Activated B cell treated with CpG ODN at 0.5 μM for 24 hours (primary cell): ENCODE results near the gene TBC1D8. TPM values are rescaled to one million over a fixed set of nuclear protein-coding genes. Genes with fewer than 3 reads are reported as not detected.

ENCODE experiments used
- ATAC-seq: fragments of 200-7000 bp; cut with Tn5 transposase; one replicate; pipeline ENCODE4 v1.10.0; 2021; ENCODE audit warnings: low read depth, mild to moderate bottlenecking, moderate library complexity
- CTCF ChIA-PET: fragments of 350-600 bp; sonication (Branson Sonifier 250); formaldehyde crosslinking; loops from one replicate; lab custom pipeline; 2021; ENCODE audit warnings: antibody characterized with exemption; lab: Charles Lee
- POLR2A ChIA-PET: fragments of 350-600 bp; sonication (Branson Sonifier 250); formaldehyde crosslinking; loops from one replicate; lab custom pipeline; 2021; ENCODE audit warnings: antibody characterized with exemption; lab: Charles Lee
- DNase-seq: peaks from one replicate; pipeline ENCODE4 v3.0.0; 2022
- H3K27ac Mint-ChIP-seq: one replicate; pipeline ENCODE4 v1.8.0; 2020; ENCODE audit warnings: mixed read lengths
- H3K27me3 Mint-ChIP-seq: one replicate; pipeline ENCODE4 v1.8.0; 2021; ENCODE audit warnings: mixed read lengths
- H3K36me3 Mint-ChIP-seq: one replicate; pipeline ENCODE4 v1.8.0; 2021; ENCODE audit warnings: low read depth, mixed read lengths
- H3K4me1 Mint-ChIP-seq: one replicate; pipeline ENCODE4 v1.8.0; 2021; ENCODE audit warnings: mixed read lengths
- H3K4me3 Mint-ChIP-seq: one replicate; pipeline ENCODE4 v1.8.0; 2020; ENCODE audit warnings: mild to moderate bottlenecking, mixed read lengths
- H3K9me3 Mint-ChIP-seq: one replicate; pipeline ENCODE4 v1.8.0; 2020; ENCODE audit warnings: mixed read lengths
- intact Hi-C: fragments of 100-400 bp; cut with micrococcal nuclease; formaldehyde crosslinking; loops from one replicate; pipeline ENCODE4 v1.15.1; 2024
- total RNA-seq: library from RNA; stranded (reverse); gene quantifications from 2 replicates; pipeline ENCODE4 v1.2.3, GENCODE V29; 2022
- TF ChIP-seq, protein P1 (sequence below): fragments of 200-600 bp; IDR thresholded peaks from one replicate; pipeline ENCODE4 v1.8.0; 2022; ENCODE audit warnings: antibody characterized with exemption, mild to moderate bottlenecking

TBC1D8 gene
- total RNA-seq, 1 donor from 2014 or later: 4.7 TPM

DNA sequence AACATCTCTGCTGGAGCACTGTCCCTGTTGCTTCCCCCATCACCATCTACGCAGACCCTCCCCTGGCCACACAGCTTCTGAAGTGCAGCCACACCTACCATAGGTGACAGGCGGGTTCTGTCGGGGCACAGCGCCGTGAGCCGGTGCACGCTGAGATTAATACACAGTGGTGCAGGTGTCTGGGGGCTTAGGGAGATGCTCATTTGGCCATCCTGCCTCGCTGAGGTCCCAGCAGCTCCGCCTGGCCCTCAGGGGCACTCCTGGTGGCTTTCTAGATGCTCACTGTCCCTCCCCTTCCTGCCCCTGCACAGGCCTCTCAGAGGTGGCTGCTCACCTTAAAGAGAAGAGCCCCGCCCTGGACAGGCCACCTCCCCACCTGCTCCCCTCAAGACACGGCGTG is 168.0 kb downstream of the TBC1D8 start:
- no peaks in the 10 kb centered on the region for H3K36me3 Mint-ChIP-seq
- DNase-seq (no peak), ATAC-seq (no peak)
- POLR2A ChIA-PET: no interaction called here
- CTCF ChIA-PET: interaction anchor here (0.8 to 1.5 kb wide), 2 partner anchors 379 to 720 kb away, joined by 4 read pairs; no protein-coding TSS in a partner anchor
- H3K4me1 Mint-ChIP-seq: peaks cover 8% of the 10 kb centered on the region
- TF ChIP-seq, protein P1, sequence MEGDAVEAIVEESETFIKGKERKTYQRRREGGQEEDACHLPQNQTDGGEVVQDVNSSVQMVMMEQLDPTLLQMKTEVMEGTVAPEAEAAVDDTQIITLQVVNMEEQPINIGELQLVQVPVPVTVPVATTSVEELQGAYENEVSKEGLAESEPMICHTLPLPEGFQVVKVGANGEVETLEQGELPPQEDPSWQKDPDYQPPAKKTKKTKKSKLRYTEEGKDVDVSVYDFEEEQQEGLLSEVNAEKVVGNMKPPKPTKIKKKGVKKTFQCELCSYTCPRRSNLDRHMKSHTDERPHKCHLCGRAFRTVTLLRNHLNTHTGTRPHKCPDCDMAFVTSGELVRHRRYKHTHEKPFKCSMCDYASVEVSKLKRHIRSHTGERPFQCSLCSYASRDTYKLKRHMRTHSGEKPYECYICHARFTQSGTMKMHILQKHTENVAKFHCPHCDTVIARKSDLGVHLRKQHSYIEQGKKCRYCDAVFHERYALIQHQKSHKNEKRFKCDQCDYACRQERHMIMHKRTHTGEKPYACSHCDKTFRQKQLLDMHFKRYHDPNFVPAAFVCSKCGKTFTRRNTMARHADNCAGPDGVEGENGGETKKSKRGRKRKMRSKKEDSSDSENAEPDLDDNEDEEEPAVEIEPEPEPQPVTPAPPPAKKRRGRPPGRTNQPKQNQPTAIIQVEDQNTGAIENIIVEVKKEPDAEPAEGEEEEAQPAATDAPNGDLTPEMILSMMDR: no peak
- H3K27me3 Mint-ChIP-seq: peaks cover 8% of the 10 kb centered on the region
- H3K27ac Mint-ChIP-seq: no peak overlapping the region
- H3K9me3 Mint-ChIP-seq: no peaks in the 10 kb centered on the region
- H3K4me3 Mint-ChIP-seq: no peak overlapping the region
- intact Hi-C loops: no loop called here

DNA sequence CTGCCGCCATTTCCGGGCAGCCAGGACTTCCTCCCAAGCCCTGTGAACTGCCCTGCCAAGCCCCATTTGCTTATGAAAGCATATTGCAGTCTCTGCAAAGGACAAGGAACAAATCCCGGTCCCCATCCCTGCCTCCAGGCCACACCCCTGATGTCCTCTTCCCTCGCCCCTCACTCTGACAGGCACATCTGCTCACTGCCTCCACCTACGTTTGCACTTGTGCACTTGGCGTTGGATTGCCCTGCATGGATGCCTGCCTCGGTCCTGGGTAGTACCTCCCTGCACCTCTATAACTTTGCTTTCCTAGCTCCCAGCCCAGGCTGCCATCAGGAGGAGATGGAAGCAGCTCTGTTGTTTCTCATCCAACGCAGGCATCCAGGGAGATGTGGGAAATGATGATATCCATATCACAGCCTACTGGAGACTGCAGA is 168.7 kb downstream of the TBC1D8 start:
- Mint-ChIP-seq H3K27me3 (peaks cover 8% of the 10 kb centered on the region), H3K9me3 (no peaks in the 10 kb centered on the region), H3K27ac (no peak overlapping the region), H3K4me3 (no peak overlapping the region), H3K4me1 (peaks cover 13% of the 10 kb centered on the region), H3K36me3 (no peaks in the 10 kb centered on the region)
- ChIA-PET POLR2A (no interaction called here), CTCF (interaction anchor here (1.5 kb wide), 1 partner anchor 719 kb away, joined by 4 read pairs; no protein-coding TSS in a partner anchor)
- intact Hi-C loops: no loop called here
- TF ChIP-seq, protein P1: no peak
- ATAC-seq: no peak
- no peak for DNase-seq

DNA sequence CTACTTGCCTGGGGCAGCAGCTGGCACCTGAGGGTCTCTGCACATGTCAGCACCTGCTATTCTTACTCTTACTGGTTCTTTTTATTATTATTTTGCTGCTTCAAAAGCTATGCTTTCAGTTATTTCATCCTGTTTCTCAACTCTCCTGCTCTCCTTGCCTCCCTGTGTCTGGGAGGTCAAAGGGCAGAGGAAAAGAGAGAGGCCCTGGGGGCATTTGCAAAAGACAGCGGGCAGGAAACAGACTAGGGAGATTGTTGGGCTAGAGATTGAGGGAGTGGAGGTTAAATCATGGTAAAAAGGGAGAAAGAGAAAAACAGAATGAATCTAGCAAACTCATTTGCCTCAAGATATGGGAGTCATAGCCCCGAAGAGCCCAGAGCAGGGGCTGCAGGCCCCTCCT is 170.2 kb downstream of the TBC1D8 start:
- ATAC-seq (no peak), DNase-seq (no peak)
- ChIA-PET POLR2A (no interaction called here), CTCF (no interaction called here)
- Mint-ChIP-seq H3K9me3 (no peaks in the 10 kb centered on the region), H3K4me1 (peaks cover 26% of the 10 kb centered on the region), H3K27ac (no peak overlapping the region), H3K27me3 (peaks cover 8% of the 10 kb centered on the region), H3K36me3 (no peaks in the 10 kb centered on the region), H3K4me3 (no peak overlapping the region)
- TF ChIP-seq, protein P1: no peak
- intact Hi-C loops: no loop called here

DNA sequence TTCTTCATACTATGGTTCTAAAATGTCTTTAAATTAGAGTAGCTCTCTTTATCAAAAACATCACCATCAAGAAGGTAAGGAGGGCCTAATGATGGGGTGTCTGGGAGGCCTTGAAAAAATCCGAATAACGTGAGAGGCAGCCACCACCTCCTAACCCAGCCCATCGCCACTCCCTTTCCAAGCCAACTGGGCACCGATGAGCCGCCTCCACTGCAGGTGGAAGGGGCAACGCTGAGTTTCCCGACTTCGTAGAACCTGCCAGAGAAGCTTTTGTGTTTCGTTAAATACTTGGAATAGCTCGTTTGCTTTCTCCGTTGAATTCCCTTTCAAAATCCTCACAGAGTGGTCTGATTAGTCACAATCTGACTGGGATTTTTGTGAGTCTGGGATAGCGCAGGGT is 171.1 kb downstream of the TBC1D8 start:
- no peak for ATAC-seq
- CTCF ChIA-PET: no interaction called here
- intact Hi-C loops: no loop called here

DNA sequence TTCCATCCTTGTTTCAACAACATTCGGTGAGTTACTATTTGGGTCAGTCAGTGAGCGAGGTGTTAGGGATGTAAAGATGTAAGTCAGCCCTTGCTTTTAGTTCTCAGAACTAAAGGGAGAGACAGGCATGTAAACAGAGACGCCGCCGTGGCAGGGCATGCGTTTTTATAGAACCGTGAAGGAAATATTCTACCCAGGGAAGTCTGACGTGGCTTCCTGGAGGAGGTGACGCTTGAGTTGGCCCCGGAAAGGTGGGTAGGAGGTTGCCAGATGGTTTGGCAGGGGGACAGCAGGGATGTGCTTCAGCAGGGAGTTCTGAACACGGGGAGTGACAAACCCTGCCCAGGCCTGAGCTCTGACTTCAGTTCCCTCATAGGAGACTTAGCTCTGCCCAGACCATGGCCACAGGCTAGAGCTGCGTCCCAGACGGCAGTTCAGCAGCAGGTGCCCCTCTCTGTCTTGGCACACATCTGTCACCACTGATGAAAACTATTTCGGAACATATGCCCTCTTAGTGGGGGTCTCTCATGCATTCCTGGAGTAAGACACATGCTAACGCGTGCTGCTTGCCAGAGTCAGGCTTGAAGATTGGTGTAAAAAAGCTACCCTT is 172.5 kb downstream of the TBC1D8 start:
- Mint-ChIP-seq H3K27ac (no peak overlapping the region), H3K4me1 (peaks cover 26% of the 10 kb centered on the region), H3K27me3 (peaks cover 9% of the 10 kb centered on the region), H3K36me3 (no peaks in the 10 kb centered on the region), H3K9me3 (no peaks in the 10 kb centered on the region), H3K4me3 (peak overlapping the region; percentile 35)
- no peak for ATAC-seq
- no peak for DNase-seq
- CTCF ChIA-PET: no interaction called here
- intact Hi-C loops: no loop called here
- POLR2A ChIA-PET: interaction anchor here (0.7 kb wide), 1 partner anchor 23 kb away, joined by 3 read pairs; no protein-coding TSS in a partner anchor
- TF ChIP-seq, protein P1: no peak

More for the DNA sequence above, 171.1 kb downstream of the TBC1D8 start:
- TF ChIP-seq, protein P1: no peak
- Mint-ChIP-seq H3K27ac (no peak overlapping the region), H3K4me1 (peaks cover 26% of the 10 kb centered on the region), H3K4me3 (no peak overlapping the region), H3K9me3 (no peaks in the 10 kb centered on the region), H3K36me3 (no peaks in the 10 kb centered on the region), H3K27me3 (peaks cover 8% of the 10 kb centered on the region)
- DNase-seq: no peak
- POLR2A ChIA-PET: no interaction called here
